ENCODE data around the gene SPOP.

- TF ChIP-seq EZH2 (IDR thresholded peaks at IDR 0.05; ENCODE audit: borderline replicate concordance, low read length) (no peak), CTCF (conservative IDR thresholded peaks at IDR 0.05 in 1 of 2, IDR thresholded peaks at IDR 0.05 in 1 of 2; ENCODE audit: extremely low read depth in 1 of 2, insufficient read depth in 1 of 2, low read depth in 1 of 2, low read length in 2 of 2) (no peak)
These were observed 13.3 kb upstream of the SPOP start for GRCh38 chr17:49691086-49691676.

Measured in mammary epithelial cell (primary cell).